HepG2 (cell line): Measurements from ENCODE around the gene AFG1L. TPM values are rescaled to one million over a fixed set of nuclear protein-coding genes. Genes with fewer than 3 reads are reported as not detected.

ENCODE experiments used
- ATAC-seq: fragments of 200-7000 bp; cut with Tn5 transposase; 3 replicates; pipeline ENCODE4 v1.9.1; 2020; ENCODE audit warnings: mild to moderate bottlenecking, moderate library complexity
- BruUV-seq: library from RNA; stranded (reverse); fragments of 400-500 nt; replicated peaks from 2 replicates; lab custom pipeline; 2021; lab: Mats Ljungman, UMichigan
- CTCF ChIA-PET: fragments of 300-600 bp; formaldehyde crosslinking; extraction: SDS; loops from one replicate; lab custom pipeline; 2021; ENCODE audit warnings: low total read pairs, inconsistent platforms, low intra/inter-chr PET ratio; lab: Yijun Ruan, JAX
- POLR2A ChIA-PET: fragments of 350-600 bp; sonication (Branson Sonifier 250); formaldehyde crosslinking; loops from one replicate; lab custom pipeline; 2020; ENCODE audit warnings: antibody characterized with exemption, inconsistent platforms; lab: Yijun Ruan, JAX
- DNase-seq: peaks from one replicate; pipeline ENCODE4 v3.0.0-alpha.2; 2015; ENCODE audit warnings: low spot score
- FAIRE-seq: peaks from 3 replicates; lab custom pipeline; 2011; peaks lifted over from hg19 to GRCh38; lab: Jason Lieb, UNC
- H2AFZ ChIP-seq: one replicate; pipeline ENCODE4 v1.6.1; 2011; ENCODE audit warnings: low read length, inconsistent platforms
- H3K27ac ChIP-seq: fragments of 300-600 bp; 3 replicates; pipeline ENCODE4 v1.8.0; 2011; ENCODE audit warnings: mixed run types, mild to moderate bottlenecking, mixed read lengths, low read length, inconsistent platforms; ENCODE audit not compliant: insufficient read depth; ENCODE audit errors: extremely low read length
- H3K27me3 ChIP-seq, 2 experiments: fragments of 200-600 bp in 1 of 2; 2 replicates in 1 of 2; 3 replicates in 1 of 2; pipeline versions ENCODE4 v1.6.0 to v1.8.0; 2011; ENCODE audit warnings: low read length in 2 of 2, mild to moderate bottlenecking in 2 of 2, moderate library complexity in 2 of 2, inconsistent platforms in 1 of 2; ENCODE audit not compliant: insufficient read depth in 2 of 2, control insufficient read depth in 1 of 2
- H3K36me3 ChIP-seq, 2 experiments: fragments of 200-600 bp in 1 of 2; replicated peaks in 1 of 2; 2 replicates in 1 of 2; 3 replicates in 1 of 2; pipeline versions ENCODE4 v1.5.1 to v1.8.0; 2011; ENCODE audit warnings: low read length in 2 of 2, inconsistent platforms in 1 of 2; ENCODE audit not compliant: insufficient read depth in 2 of 2, control insufficient read depth in 1 of 2
- H3K4me1 ChIP-seq: 2 replicates; pipeline ENCODE4 v1.5.1; 2012; ENCODE audit warnings: low read length, inconsistent platforms; ENCODE audit not compliant: insufficient read depth
- H3K4me2 ChIP-seq: 2 replicates; pipeline ENCODE4 v1.6.0; 2011; ENCODE audit warnings: low read depth, low read length, inconsistent platforms
- H3K4me3 ChIP-seq, 3 experiments: fragments of 200-600 bp in 1 of 3; sonication (generic), shearing (Covaris generic) in 1 of 3; replicated peaks in 1 of 3; 2 replicates each; pipeline ENCODE4 v1.5.1; 2011 to 2016; ENCODE audit warnings: low read length in 3 of 3, inconsistent platforms in 2 of 3, low read depth in 2 of 3, mild to moderate bottlenecking in 2 of 3, control low read depth in 1 of 3, mixed read lengths in 1 of 3; ENCODE audit not compliant: insufficient read depth in 1 of 3
- H3K79me2 ChIP-seq: one replicate; pipeline ENCODE4 v1.6.1; 2011; ENCODE audit warnings: low read length, inconsistent platforms; ENCODE audit not compliant: insufficient read depth
- H3K9ac ChIP-seq: 2 replicates; pipeline ENCODE4 v1.6.0; 2011; ENCODE audit warnings: mild to moderate bottlenecking, low read depth, low read length, inconsistent platforms; ENCODE audit not compliant: insufficient read depth
- H3K9me3 ChIP-seq: 2 replicates; pipeline ENCODE4 v1.5.1; 2012; ENCODE audit warnings: mild to moderate bottlenecking, low read length
- H4K20me1 ChIP-seq: 2 replicates; pipeline ENCODE4 v1.6.0; 2011; ENCODE audit warnings: inconsistent platforms, mild to moderate bottlenecking, low read length, moderate library complexity; ENCODE audit not compliant: insufficient read depth
- MBNL3 ChIP-seq: fragments of 250-450 bp; sonication (Bioruptor Pico); conservative IDR thresholded peaks from 2 replicates; pipeline ENCODE4 v1.8.0; 2022; ENCODE audit warnings: mild to moderate bottlenecking, inconsistent platforms
- SP4 ChIP-seq: sonication (generic); formaldehyde crosslinking; IDR thresholded peaks from 2 replicates; pipeline ENCODE4 v1.8.1; 2023; ENCODE audit warnings: mild to moderate bottlenecking, missing genetic modification reagents
- WGBS: methylation state at CpG from one replicate; pipeline ENCODE4 v1.1.6; 2017; ENCODE audit warnings: low lambda C conversion rate; 5-methylcytosine and 5-hydroxymethylcytosine counted together
- in situ Hi-C: cut with HindIII; loops from 2 replicates; pipeline ENCODE4 v1.10.0; 2017; ENCODE audit warnings: low pct_unique_long_range_greater_than_20kb; ENCODE audit not compliant: extremely low pct_ligation_motif_present
- intact Hi-C: fragments of 100-400 bp; cut with micrococcal nuclease; formaldehyde crosslinking; loops from one replicate; pipeline ENCODE4 v1.10.0; 2022; ENCODE audit not compliant: unreplicated experiment
- polyA plus RNA-seq, 8 experiments: library from polyadenylated mRNA; depleted of rRNA in 3 of 8; stranded (reverse) in 7 of 8; unstranded in 1 of 8; fragments of >200 nt; fragmentation: Illumina TruSeq in 4 of 8; extraction: Trizol in 4 of 8; gene quantifications; 2 replicates each; pipeline versions ENCODE4 v1.2.1 to v1.2.3, GENCODE V29; 2011 to 2016; ENCODE audit warnings: low read depth in 4 of 8, missing spikeins in 1 of 8, mixed read lengths in 1 of 8; ENCODE audit not compliant: insufficient read depth in 1 of 8
- total RNA-seq, 5 experiments: library from RNA; depleted of rRNA; stranded (reverse); fragments of >200 nt; fragmentation: Illumina TruSeq; extraction: Trizol; gene quantifications; 2 replicates each; pipeline ENCODE4 v1.2.3, GENCODE V29; 2016; ENCODE audit warnings: low read depth in 1 of 5
- TF ChIP-seq, protein P1 (sequence below): sonication (generic); formaldehyde crosslinking; conservative IDR thresholded peaks from 2 replicates; pipeline ENCODE4 v1.8.0; 2022; ENCODE audit warnings: mild to moderate bottlenecking, moderate library complexity, missing genetic modification reagents

Gene AFG1L
- total and polyA plus RNA-seq, 2 of the 13 experiments (the other 11 are each of a cell fraction or from before 2014, with no cell fraction given) = 3.1 to 14.0 TPM

DNA sequence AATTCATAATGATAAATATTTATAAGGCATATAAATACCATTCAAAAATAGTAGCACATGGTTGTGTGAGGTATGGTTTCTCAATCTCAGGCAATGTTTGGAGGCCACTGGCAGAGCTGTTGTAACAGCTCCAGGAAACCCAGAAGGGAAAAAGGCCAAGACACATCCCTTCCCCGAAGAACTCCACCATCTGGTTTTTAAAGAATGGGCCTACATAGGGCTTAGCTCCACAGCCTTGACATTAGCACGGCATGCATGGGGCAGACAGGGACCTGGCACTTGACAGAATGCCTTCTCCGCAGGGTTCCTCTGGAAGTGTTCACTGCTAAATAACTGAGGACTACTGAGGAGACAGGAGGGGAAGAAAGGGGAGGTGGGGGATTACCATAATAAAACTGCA is 249.8 kb downstream of the AFG1L start:
- CTCF ChIA-PET = interaction anchor here (3.6 kb wide), 1 partner anchor 291 kb away, joined by 60 read pairs; no protein-coding TSS in a partner anchor
- no TSS peak for BruUV-seq

DNA sequence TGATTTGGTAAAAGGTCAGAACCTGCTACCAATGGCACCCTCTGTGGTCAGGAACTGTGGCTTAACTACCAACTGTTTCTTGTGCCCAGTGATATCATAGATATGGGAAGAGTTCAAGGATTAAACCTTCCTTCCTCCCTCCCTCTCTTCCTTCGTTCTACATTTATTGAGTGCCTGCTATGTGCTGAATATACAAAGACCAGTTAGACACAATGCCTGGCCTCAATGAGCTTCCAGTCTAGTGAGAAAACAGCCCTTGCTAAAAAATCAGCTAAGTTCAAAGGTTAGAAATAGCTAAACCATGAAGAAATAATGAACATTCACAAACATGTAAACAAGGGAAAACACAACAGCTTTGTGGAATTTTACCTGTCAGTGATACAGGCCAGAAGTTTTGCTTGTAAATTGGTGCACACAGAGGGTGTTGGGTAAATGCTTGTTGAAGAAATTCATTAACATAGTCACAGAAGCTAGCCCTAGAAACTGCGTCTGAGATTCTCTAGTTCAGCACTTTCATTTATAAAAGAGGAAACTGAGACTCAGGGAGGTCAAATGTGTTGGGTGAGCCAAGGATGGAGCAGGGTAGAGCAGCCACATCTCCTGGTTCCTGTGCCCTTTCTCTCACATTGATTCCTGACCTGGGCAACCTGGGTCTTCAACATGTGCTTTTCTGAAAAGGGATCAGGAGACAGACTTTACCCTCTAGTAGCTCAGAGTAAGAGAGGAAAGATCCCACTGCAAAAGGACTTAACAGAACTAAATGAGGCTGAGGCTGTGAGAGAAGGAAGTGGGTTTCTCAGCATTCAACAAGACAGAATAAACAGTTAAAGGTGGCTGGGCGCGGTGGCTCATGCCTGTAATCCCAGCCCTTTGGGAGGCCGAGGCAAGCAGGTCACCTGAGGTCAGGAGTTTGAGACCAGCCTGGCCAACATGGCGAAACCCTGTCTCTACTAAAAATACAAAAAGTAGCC is 251.5 kb downstream of the AFG1L start:
- Histone ChIP-seq H3K27ac (no peak overlapping the region), H3K4me1 (peaks cover 5% of the 10 kb centered on the region; the same call in 1 of the 2 replicates), H2AFZ (no peak overlapping the region), H3K9ac (no peak overlapping the region), H3K4me3 (no peak overlapping the region), H3K79me2 (no peaks in the 10 kb centered on the region), H3K36me3 (no peaks in the 10 kb centered on the region), H4K20me1 (no peaks in the 10 kb centered on the region), H3K9me3 (no peaks in the 10 kb centered on the region), H3K4me2 (no peak overlapping the region), H3K27me3 (peaks cover 0 to 11% of the 10 kb centered on the region in 2 experiments; a peak in 1 of 5 replicates)
- intact Hi-C loops (no loop called here), in situ Hi-C loops (no loop called here)
- POLR2A ChIA-PET = no interaction called here
- no peak for FAIRE-seq
- 53% methylated on average over 6 of the region's 6 CpGs for WGBS
- TF ChIP-seq, protein P1, sequence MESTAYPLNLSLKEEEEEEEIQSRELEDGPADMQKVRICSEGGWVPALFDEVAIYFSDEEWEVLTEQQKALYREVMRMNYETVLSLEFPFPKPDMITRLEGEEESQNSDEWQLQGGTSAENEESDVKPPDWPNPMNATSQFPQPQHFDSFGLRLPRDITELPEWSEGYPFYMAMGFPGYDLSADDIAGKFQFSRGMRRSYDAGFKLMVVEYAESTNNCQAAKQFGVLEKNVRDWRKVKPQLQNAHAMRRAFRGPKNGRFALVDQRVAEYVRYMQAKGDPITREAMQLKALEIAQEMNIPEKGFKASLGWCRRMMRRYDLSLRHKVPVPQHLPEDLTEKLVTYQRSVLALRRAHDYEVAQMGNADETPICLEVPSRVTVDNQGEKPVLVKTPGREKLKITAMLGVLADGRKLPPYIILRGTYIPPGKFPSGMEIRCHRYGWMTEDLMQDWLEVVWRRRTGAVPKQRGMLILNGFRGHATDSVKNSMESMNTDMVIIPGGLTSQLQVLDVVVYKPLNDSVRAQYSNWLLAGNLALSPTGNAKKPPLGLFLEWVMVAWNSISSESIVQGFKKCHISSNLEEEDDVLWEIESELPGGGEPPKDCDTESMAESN (CRISPR knock-in tag) = peak; percentile 47; the same call in 1 of the 2 replicates
- TF ChIP-seq MBNL3 (CRISPR knock-in tag) = no peak
- no peak for DNase-seq
- CTCF ChIA-PET = no interaction called here
- no TSS peak for BruUV-seq
- no peak for ATAC-seq

More for the DNA sequence above, 249.8 kb downstream of the AFG1L start:
- TF ChIP-seq SP4 (CRISPR knock-in tag) = no peak
- no peaks in the 10 kb centered on the region for H3K36me3 ChIP-seq
- DNase-seq (no peak), ATAC-seq (no peak), FAIRE-seq (no peak)
- no peak overlapping the region for H3K4me3 ChIP-seq
- POLR2A ChIA-PET = no interaction called here
- no peak overlapping the region for H2AFZ ChIP-seq
- no peak overlapping the region for H3K9ac ChIP-seq
- no peak overlapping the region for H3K27ac ChIP-seq
- no peaks in the 10 kb centered on the region for H3K79me2 ChIP-seq
- in situ Hi-C loops = loop anchor here (5.0 kb wide), 2 partner anchors 293 to 523 kb away; no protein-coding TSS in a partner anchor
- 0 out of 2 replicates have a peak, but pooled peaks cover 4% of the 10 kb centered on the region for H3K9me3 ChIP-seq
- peaks cover 5% of the 10 kb centered on the region; the same call in 1 of the 2 replicates for H3K4me1 ChIP-seq
- peaks cover 0 to 11% of the 10 kb centered on the region in 2 experiments; a peak in 1 of 5 replicates for H3K27me3 ChIP-seq
- WGBS = 50% methylated on average over 3 of the region's 3 CpGs
- H3K4me2 ChIP-seq = no peak overlapping the region
- intact Hi-C loops = no loop called here
- H4K20me1 ChIP-seq = no peaks in the 10 kb centered on the region
